Measurements from ENCODE around the gene CASQ1.

DNA sequence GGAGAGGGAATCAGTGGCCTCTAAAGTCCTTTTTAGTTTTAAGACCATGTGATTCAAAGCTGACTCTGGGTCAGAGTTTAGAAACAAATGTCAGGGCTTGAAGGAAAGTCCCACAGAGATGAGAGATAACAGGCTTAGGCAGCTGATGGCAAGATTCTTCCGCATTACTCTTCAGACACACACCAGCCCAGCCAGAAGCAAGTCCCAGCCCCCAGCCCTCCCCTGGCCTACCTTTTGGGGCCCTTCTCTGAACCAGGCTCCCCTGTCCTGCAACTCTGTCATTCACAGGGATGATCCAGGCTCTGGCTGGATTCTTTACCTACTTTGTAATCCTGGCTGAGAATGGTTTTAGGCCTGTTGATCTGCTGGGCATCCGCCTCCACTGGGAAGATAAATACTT, 13.1 kb upstream of the CASQ1 start:
- TF ChIP-seq POLR2A (IDR thresholded peaks at IDR 0.05) (no peak), EP300 (IDR thresholded peaks at IDR 0.05) (no peak)
- TF ChIP-seq, protein P1, sequence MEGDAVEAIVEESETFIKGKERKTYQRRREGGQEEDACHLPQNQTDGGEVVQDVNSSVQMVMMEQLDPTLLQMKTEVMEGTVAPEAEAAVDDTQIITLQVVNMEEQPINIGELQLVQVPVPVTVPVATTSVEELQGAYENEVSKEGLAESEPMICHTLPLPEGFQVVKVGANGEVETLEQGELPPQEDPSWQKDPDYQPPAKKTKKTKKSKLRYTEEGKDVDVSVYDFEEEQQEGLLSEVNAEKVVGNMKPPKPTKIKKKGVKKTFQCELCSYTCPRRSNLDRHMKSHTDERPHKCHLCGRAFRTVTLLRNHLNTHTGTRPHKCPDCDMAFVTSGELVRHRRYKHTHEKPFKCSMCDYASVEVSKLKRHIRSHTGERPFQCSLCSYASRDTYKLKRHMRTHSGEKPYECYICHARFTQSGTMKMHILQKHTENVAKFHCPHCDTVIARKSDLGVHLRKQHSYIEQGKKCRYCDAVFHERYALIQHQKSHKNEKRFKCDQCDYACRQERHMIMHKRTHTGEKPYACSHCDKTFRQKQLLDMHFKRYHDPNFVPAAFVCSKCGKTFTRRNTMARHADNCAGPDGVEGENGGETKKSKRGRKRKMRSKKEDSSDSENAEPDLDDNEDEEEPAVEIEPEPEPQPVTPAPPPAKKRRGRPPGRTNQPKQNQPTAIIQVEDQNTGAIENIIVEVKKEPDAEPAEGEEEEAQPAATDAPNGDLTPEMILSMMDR (IDR thresholded peaks at IDR 0.05) = no peak

Measured in ovary (tissue), 3 donors.